K562 (cell line): ENCODE measurements around the gene YARS1. TPM values are rescaled to one million over a fixed set of nuclear protein-coding genes. Genes with fewer than 3 reads are reported as not detected.
A peak's percentile ranks its signal among the peaks of the same experiment; 100 is the strongest.

Source experiments
- ATAC-seq: fragments of 200-7000 bp; cut with Tn5 transposase; 3 replicates; pipeline ENCODE4 v1.9.1; 2020; ENCODE audit warnings: moderate library complexity
- BruUV-seq: library from RNA; stranded (reverse); fragments of 400-500 nt; replicated peaks from 2 replicates; lab custom pipeline; 2021; lab: Mats Ljungman, UMichigan
- CTCF ChIA-PET: fragments of 300-600 bp; formaldehyde crosslinking; extraction: SDS; loops from one replicate; lab custom pipeline; 2021; ENCODE audit warnings: low intra/inter-chr PET ratio; lab: Yijun Ruan, JAX
- POLR2A ChIA-PET: fragments of 300-600, 350-650 bp; sonication (Branson Sonifier 250); formaldehyde crosslinking; extraction: SDS; loops from one replicate; lab custom pipeline; 2021; ENCODE audit warnings: antibody characterized with exemption, inconsistent platforms; lab: Yijun Ruan, JAX
- DNase-seq, 4 experiments: peaks; one replicate each; pipeline versions ENCODE4 v3.0.0 to v3.0.0-alpha.2; 2011 to 2018; ENCODE audit warnings: low spot score in 3 of 4, mixed read lengths in 3 of 4; ENCODE audit errors: extremely low read depth in 1 of 4
- FAIRE-seq: peaks from 2 replicates; lab custom pipeline; 2011; peaks lifted over from hg19 to GRCh38; lab: Jason Lieb, UNC
- H2AFZ ChIP-seq: 2 replicates; pipeline ENCODE4 v1.6.0; 2011; ENCODE audit warnings: low read depth, low read length, control low read depth, inconsistent platforms
- H3K27ac ChIP-seq: fragments of 200-600 bp; 3 replicates; pipeline ENCODE4 v1.8.0; 2011; ENCODE audit warnings: low read depth, mild to moderate bottlenecking, control low read depth, inconsistent platforms, low read length, moderate library complexity, mixed read lengths; ENCODE audit errors: extremely low read depth
- H3K27me3 ChIP-seq, 2 experiments: fragments of 300-600 bp in 1 of 2; 2 replicates in 1 of 2; 3 replicates in 1 of 2; pipeline versions ENCODE4 v1.6.0 to v1.8.0; 2011; ENCODE audit warnings: inconsistent platforms in 2 of 2, low read length in 2 of 2, mild to moderate bottlenecking in 1 of 2, mixed read lengths in 1 of 2, moderate library complexity in 1 of 2; ENCODE audit not compliant: control insufficient read depth in 2 of 2, insufficient read depth in 2 of 2
- H3K36me3 ChIP-seq: fragments of 300-600 bp; 3 replicates; pipeline ENCODE4 v1.8.0; 2011; ENCODE audit warnings: mild to moderate bottlenecking, low read length, inconsistent platforms; ENCODE audit not compliant: control insufficient read depth, insufficient read depth
- H3K4me1 ChIP-seq, 2 experiments: fragments of 200-600 bp in 1 of 2; replicated peaks in 1 of 2; 2 replicates in 1 of 2; 3 replicates in 1 of 2; pipeline versions ENCODE4 v1.5.1 to v1.8.0; 2011; ENCODE audit warnings: inconsistent platforms in 2 of 2, low read length in 2 of 2, mild to moderate bottlenecking in 1 of 2, mixed read lengths in 1 of 2, moderate library complexity in 1 of 2; ENCODE audit not compliant: control insufficient read depth in 2 of 2, insufficient read depth in 2 of 2
- H3K4me2 ChIP-seq: 2 replicates; pipeline ENCODE4 v1.6.1; 2011; ENCODE audit warnings: low read length, control low read depth, inconsistent platforms, mixed read lengths; ENCODE audit not compliant: insufficient read depth
- H3K4me3 ChIP-seq: fragments of 200-600 bp; sonication (generic), shearing (Covaris generic); 2 replicates; pipeline ENCODE4 v1.5.1; 2016; ENCODE audit warnings: control low read depth, inconsistent platforms
- H3K79me2 ChIP-seq: fragments of 200-600 bp; 3 replicates; pipeline ENCODE4 v1.8.0; 2011; ENCODE audit warnings: low read length, inconsistent platforms; ENCODE audit not compliant: control insufficient read depth, insufficient read depth
- H3K9ac ChIP-seq, 2 experiments: 2 replicates each; pipeline versions ENCODE4 v1.6.0 to v1.6.1; 2011; ENCODE audit warnings: low read depth in 2 of 2, low read length in 2 of 2, control low read depth in 1 of 2, inconsistent platforms in 1 of 2, mild to moderate bottlenecking in 1 of 2, mixed read lengths in 1 of 2; ENCODE audit not compliant: insufficient read depth in 1 of 2
- H3K9me1 ChIP-seq: one replicate; pipeline ENCODE4 v1.6.0; 2011; ENCODE audit warnings: inconsistent platforms, mild to moderate bottlenecking, low read length, moderate library complexity; ENCODE audit not compliant: control insufficient read depth, insufficient read depth
- H3K9me3 ChIP-seq: replicated peaks from 2 replicates; pipeline ENCODE4 v1.5.1; 2011; ENCODE audit warnings: low read depth, low read length, inconsistent platforms; ENCODE audit not compliant: control insufficient read depth, insufficient read depth
- H4K20me1 ChIP-seq: replicated peaks from 2 replicates; pipeline ENCODE4 v1.6.1; 2011; ENCODE audit warnings: low read length, inconsistent platforms, mixed read lengths; ENCODE audit not compliant: control insufficient read depth, insufficient read depth
- ATF1 ChIP-seq, 2 experiments: fragments of 450-650 bp in 1 of 2; IDR thresholded peaks; 2 replicates each; pipeline ENCODE4 v1.6.1; 2016; ENCODE audit warnings: missing compliant biosample characterization in 1 of 2, missing genetic modification characterization in 1 of 2
- CBFA2T3 ChIP-seq: fragments of 450-650 bp; IDR thresholded peaks from 2 replicates; pipeline ENCODE4 v1.6.1; 2017
- HMGN3 ChIP-seq: IDR thresholded peaks from 2 replicates; pipeline ENCODE4 v1.6.1; 2011; ENCODE audit warnings: borderline replicate concordance, low read depth, mild to moderate bottlenecking, mixed read lengths, low read length; ENCODE audit not compliant: insufficient read length; ENCODE audit errors: extremely low read depth
- MTF1 ChIP-seq: fragments of 250-450 bp; sonication (Bioruptor Pico); IDR thresholded peaks from 2 replicates; pipeline ENCODE4 v1.9.0; 2021; ENCODE audit warnings: moderate library complexity, mild to moderate bottlenecking, inconsistent platforms, borderline replicate concordance
- NCOA6 ChIP-seq: fragments of 450-650 bp; IDR thresholded peaks from 2 replicates; pipeline ENCODE4 v1.6.1; 2017; ENCODE audit warnings: mild to moderate bottlenecking
- PHF20 ChIP-seq: fragments of 450-650 bp; IDR thresholded peaks from 2 replicates; pipeline ENCODE4 v1.6.1; 2018; ENCODE audit not compliant: partially characterized antibody
- RBM25 ChIP-seq: fragments of 200-400 bp; formaldehyde crosslinking; IDR thresholded peaks from 2 replicates; pipeline ENCODE4 v1.6.1; 2018; ENCODE audit warnings: low read length, low read depth, moderate library complexity; ENCODE audit not compliant: severe bottlenecking
- SMARCC2 ChIP-seq: fragments of 450-650 bp; IDR thresholded peaks from 2 replicates; pipeline ENCODE4 v1.6.1; 2017; ENCODE audit warnings: antibody characterized with exemption, moderate library complexity, mild to moderate bottlenecking, low read depth
- TRIM24 ChIP-seq, 2 experiments: fragments of 450-650 bp; IDR thresholded peaks; 2 replicates each; pipeline ENCODE4 v1.6.1; 2016
- ZNF143 ChIP-seq: sonication (generic); formaldehyde crosslinking; IDR thresholded peaks from 2 replicates; pipeline ENCODE4 v1.9.0; 2022; ENCODE audit warnings: mild to moderate bottlenecking, missing genetic modification reagents
- WGBS: fragments of 100-300 bp; shearing (Covaris generic); methylation state at CpG from one replicate; pipeline ENCODE4 v1.1.6; 2016; ENCODE audit warnings: low coverage, mixed read lengths; ENCODE audit not compliant: insufficient coverage; ENCODE audit errors: missing lambda C conversion rate; 5-methylcytosine and 5-hydroxymethylcytosine counted together
- in situ Hi-C: fragments of 300-500 bp; cut with MboI; formaldehyde crosslinking; loops from 4 replicates; pipeline ENCODE4 v1.15.0; 2018; ENCODE audit warnings: inconsistent platforms, mixed read lengths
- intact Hi-C: fragments of 100-400 bp; cut with micrococcal nuclease; formaldehyde crosslinking; loops from 2 replicates; pipeline ENCODE4 v1.14.2; 2022
- polyA plus RNA-seq, 8 experiments: library from polyadenylated mRNA; depleted of rRNA in 4 of 8; stranded (reverse) in 5 of 8; unstranded in 3 of 8; fragments of >200 nt; fragmentation: Nextera tagmentation in 2 of 8; fragmentation: Illumina TruSeq in 1 of 8; extraction: Ambion mirVana in 2 of 8; extraction: Trizol in 1 of 8; gene quantifications; 2 replicates each; pipeline versions ENCODE4 v1.2.1 to v1.2.3, GENCODE V29; 2011 to 2014; ENCODE audit warnings: inconsistent platforms in 1 of 8, missing spikeins in 1 of 8
- total RNA-seq, 7 experiments: library from RNA; depleted of rRNA in 6 of 7; stranded (reverse); fragments of >200 nt in 6 of 7; fragmentation: Illumina TruSeq in 2 of 7; extraction: Trizol in 2 of 7; gene quantifications; 2 replicates each; pipeline versions ENCODE4 v1.2.1 to v1.2.3, GENCODE V29; 2011 to 2021; ENCODE audit warnings: low replicate concordance in 1 of 7
- TF ChIP-seq, protein P1 (sequence below): IDR thresholded peaks from 3 replicates; pipeline ENCODE4 v1.6.1; 2011; ENCODE audit warnings: borderline replicate concordance, mild to moderate bottlenecking; ENCODE audit not compliant: insufficient read length, insufficient read depth
- TF ChIP-seq, protein P2 (sequence below): fragments of 250-450 bp; sonication (Bioruptor Pico); IDR thresholded peaks from 2 replicates; pipeline ENCODE4 v1.4.0; 2020; ENCODE audit warnings: mild to moderate bottlenecking, moderate library complexity
- TF ChIP-seq, protein P3 (sequence below): sonication (generic); formaldehyde crosslinking; IDR thresholded peaks from 2 replicates; pipeline ENCODE4 v1.8.0; 2022; ENCODE audit warnings: mild to moderate bottlenecking, missing genetic modification reagents

YARS1 gene
- total and polyA plus RNA-seq, 9 of the 15 experiments (the other 6 are each of a cell fraction or from before 2014, with no cell fraction given), result 66.2 to 336 (median 201) TPM

DNA sequence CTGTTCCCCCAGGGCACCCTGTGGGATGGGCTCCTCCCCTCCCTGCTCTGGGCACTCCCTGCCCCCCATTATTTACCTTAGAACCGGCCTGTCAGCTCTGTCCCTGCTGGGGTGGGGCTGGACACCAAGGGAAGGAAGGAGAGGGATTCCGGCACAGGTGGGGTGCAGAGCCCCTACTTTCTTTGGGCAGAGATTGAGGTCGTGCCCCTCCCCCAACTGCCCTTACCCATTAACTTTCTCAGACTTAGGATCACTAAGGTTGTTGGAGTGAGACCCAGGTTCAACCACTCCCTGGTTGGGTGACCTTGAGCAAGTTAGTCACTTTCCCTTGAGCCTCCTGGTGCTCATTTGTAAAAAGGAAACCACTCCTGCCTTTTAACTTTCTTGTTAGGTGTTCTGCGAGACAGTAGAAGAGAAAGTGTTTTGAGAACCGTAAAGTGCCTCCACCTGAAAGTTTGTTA, 57.6 kb downstream of the YARS1 start (continued):
- TF ChIP-seq HMGN3, result no peak
- no peak for TF ChIP-seq CBFA2T3
- TF ChIP-seq SMARCC2, result no peak
- TF ChIP-seq, protein P1, sequence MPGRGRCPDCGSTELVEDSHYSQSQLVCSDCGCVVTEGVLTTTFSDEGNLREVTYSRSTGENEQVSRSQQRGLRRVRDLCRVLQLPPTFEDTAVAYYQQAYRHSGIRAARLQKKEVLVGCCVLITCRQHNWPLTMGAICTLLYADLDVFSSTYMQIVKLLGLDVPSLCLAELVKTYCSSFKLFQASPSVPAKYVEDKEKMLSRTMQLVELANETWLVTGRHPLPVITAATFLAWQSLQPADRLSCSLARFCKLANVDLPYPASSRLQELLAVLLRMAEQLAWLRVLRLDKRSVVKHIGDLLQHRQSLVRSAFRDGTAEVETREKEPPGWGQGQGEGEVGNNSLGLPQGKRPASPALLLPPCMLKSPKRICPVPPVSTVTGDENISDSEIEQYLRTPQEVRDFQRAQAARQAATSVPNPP, result no peak
- TF ChIP-seq, protein P2, sequence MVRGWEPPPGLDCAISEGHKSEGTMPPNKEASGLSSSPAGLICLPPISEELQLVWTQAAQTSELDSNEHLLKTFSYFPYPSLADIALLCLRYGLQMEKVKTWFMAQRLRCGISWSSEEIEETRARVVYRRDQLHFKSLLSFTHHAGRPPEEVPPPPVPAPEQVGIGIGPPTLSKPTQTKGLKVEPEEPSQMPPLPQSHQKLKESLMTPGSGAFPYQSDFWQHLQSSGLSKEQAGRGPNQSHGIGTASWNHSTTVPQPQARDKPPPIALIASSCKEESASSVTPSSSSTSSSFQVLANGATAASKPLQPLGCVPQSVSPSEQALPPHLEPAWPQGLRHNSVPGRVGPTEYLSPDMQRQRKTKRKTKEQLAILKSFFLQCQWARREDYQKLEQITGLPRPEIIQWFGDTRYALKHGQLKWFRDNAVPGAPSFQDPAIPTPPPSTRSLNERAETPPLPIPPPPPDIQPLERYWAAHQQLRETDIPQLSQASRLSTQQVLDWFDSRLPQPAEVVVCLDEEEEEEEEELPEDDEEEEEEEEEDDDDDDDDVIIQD, result no peak
- TF ChIP-seq, all 486 proteins: peak for 4

DNA sequence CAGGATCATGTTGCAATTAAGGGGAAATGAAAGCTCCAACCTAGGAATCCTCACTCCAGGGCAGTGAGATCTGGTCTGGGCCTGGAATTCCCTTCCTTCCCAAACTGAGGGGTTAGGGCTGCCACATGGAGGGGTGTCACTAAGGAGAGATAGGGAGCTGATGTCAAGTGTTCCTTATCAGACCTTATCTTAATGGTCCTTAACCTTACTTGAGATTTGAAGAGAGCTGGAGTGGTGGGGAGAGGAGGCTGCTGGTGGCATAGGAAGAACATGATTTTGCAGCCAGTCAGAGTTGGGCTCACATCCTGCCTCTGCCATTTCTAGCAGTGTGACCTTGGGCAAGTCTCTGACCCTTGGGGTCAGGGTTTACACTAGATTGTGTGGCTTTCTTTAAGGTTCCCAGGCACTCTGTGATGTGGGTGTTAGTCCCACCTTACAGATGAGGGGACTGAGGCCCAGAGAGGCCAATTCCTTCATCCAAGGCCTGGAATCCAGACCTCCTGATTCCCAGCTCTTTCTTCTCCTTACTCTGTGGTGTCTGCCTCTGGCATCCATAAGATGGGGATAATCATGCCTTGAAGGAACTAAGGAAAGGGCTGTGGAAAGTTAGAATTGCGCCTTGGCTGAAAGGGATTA, 58.2 kb downstream of the YARS1 start:
- Histone ChIP-seq H3K9ac (peak overlapping the region in 1 of 2 experiments; percentile 62; a peak in 1 of 4 replicates), H2AFZ (no peak overlapping the region), H3K27ac (peak overlapping the region; percentile 8; the same call in 1 of the 3 replicates), H3K9me3 (no peaks in the 10 kb centered on the region), H3K4me2 (no peak overlapping the region), H3K4me1 (peaks cover 77 to 78% of the 10 kb centered on the region in 2 experiments), H4K20me1 (peaks cover 45% of the 10 kb centered on the region), H3K9me1 (peaks cover 14% of the 10 kb centered on the region), H3K79me2 (peaks cover 78% of the 10 kb centered on the region), H3K4me3 (no peak overlapping the region), H3K27me3 (no peaks in the 10 kb centered on the region), H3K36me3 (peaks cover 14% of the 10 kb centered on the region; the same call in 2 of the 3 replicates)
- WGBS, result 88% methylated on average over 1 of the region's 1 CpG
- FAIRE-seq (peak; percentile 6), ATAC-seq (no peak), DNase-seq (no peak)
- in situ Hi-C loops (no loop called here), intact Hi-C loops (no loop called here)
- ChIA-PET CTCF (no interaction called here), POLR2A (interaction anchor here (0.6 to 3.0 kb wide), 10 partner anchors 9 to 831 kb away, joined by 3 to 19 read pairs (median 4); no protein-coding TSS in a partner anchor)
- BruUV-seq, result no TSS peak
- TF ChIP-seq, protein P3, sequence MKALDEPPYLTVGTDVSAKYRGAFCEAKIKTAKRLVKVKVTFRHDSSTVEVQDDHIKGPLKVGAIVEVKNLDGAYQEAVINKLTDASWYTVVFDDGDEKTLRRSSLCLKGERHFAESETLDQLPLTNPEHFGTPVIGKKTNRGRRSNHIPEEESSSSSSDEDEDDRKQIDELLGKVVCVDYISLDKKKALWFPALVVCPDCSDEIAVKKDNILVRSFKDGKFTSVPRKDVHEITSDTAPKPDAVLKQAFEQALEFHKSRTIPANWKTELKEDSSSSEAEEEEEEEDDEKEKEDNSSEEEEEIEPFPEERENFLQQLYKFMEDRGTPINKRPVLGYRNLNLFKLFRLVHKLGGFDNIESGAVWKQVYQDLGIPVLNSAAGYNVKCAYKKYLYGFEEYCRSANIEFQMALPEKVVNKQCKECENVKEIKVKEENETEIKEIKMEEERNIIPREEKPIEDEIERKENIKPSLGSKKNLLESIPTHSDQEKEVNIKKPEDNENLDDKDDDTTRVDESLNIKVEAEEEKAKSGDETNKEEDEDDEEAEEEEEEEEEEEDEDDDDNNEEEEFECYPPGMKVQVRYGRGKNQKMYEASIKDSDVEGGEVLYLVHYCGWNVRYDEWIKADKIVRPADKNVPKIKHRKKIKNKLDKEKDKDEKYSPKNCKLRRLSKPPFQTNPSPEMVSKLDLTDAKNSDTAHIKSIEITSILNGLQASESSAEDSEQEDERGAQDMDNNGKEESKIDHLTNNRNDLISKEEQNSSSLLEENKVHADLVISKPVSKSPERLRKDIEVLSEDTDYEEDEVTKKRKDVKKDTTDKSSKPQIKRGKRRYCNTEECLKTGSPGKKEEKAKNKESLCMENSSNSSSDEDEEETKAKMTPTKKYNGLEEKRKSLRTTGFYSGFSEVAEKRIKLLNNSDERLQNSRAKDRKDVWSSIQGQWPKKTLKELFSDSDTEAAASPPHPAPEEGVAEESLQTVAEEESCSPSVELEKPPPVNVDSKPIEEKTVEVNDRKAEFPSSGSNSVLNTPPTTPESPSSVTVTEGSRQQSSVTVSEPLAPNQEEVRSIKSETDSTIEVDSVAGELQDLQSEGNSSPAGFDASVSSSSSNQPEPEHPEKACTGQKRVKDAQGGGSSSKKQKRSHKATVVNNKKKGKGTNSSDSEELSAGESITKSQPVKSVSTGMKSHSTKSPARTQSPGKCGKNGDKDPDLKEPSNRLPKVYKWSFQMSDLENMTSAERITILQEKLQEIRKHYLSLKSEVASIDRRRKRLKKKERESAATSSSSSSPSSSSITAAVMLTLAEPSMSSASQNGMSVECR (CRISPR knock-in tag), result peak; percentile 58; the same call in 1 of the 2 replicates
- TF ChIP-seq ATF1 (CRISPR knock-in tag; IDR thresholded peaks at IDR 0.05), result no peak
- 0 out of 2 replicates have a peak, but pooled peaks have one; percentile 3 for TF ChIP-seq ATF1 (tag; IDR thresholded peaks at IDR 0.05)
- no peak for TF ChIP-seq TRIM24 (IDR thresholded peaks at IDR 0.05)
- no peak for TF ChIP-seq NCOA6
- peak; percentile 54 for TF ChIP-seq RBM25
- TF ChIP-seq PHF20, result no peak
- TF ChIP-seq MTF1 (CRISPR knock-in tag), result no peak
- TF ChIP-seq ZNF143 (CRISPR knock-in tag), result 0 out of 2 replicates have a peak, but pooled peaks have one; percentile 17
